Trophoblast cell (in vitro differentiated cells and primary cell): Measurements from ENCODE around the gene TEF. TPM values are rescaled to one million over a fixed set of nuclear protein-coding genes. Genes with fewer than 3 reads are reported as not detected.

ENCODE experiments used
- DNase-seq, 2 donors: peaks; one replicate each; pipeline ENCODE4 v3.0.0-alpha.2; 2016
- H2AFZ ChIP-seq: 2 replicates; pipeline ENCODE4 v1.6.1; 2013; ENCODE audit warnings: low read length, moderate library complexity, mild to moderate bottlenecking; ENCODE audit not compliant: insufficient read depth, poor library complexity
- H2AK5ac ChIP-seq: 2 replicates; pipeline ENCODE4 v1.6.1; 2013; ENCODE audit warnings: mild to moderate bottlenecking, low read length
- H2BK120ac ChIP-seq: 2 replicates; pipeline ENCODE4 v1.6.1; 2013; ENCODE audit warnings: low read length, mild to moderate bottlenecking, moderate library complexity; ENCODE audit not compliant: insufficient read depth, poor library complexity
- H2BK12ac ChIP-seq: 2 replicates; pipeline ENCODE4 v1.6.1; 2013; ENCODE audit warnings: mild to moderate bottlenecking, low read length, moderate library complexity
- H2BK5ac ChIP-seq: 2 replicates; pipeline ENCODE4 v1.6.1; 2013; ENCODE audit warnings: low read length, low read depth, moderate library complexity, mild to moderate bottlenecking; ENCODE audit not compliant: poor library complexity
- H3K14ac ChIP-seq: 2 replicates; pipeline ENCODE4 v1.6.1; 2013; ENCODE audit warnings: mild to moderate bottlenecking, low read length
- H3K18ac ChIP-seq: 2 replicates; pipeline ENCODE4 v1.6.1; 2013; ENCODE audit warnings: mild to moderate bottlenecking, low read length
- H3K23ac ChIP-seq: 2 replicates; pipeline ENCODE4 v1.6.1; 2013; ENCODE audit warnings: low read length
- H3K27ac ChIP-seq: 2 replicates; pipeline ENCODE4 v1.5.1; 2013; ENCODE audit warnings: low read depth, mild to moderate bottlenecking, inconsistent platforms, low read length, moderate library complexity
- H3K27me3 ChIP-seq: 2 replicates; pipeline ENCODE4 v1.6.1; 2013; ENCODE audit warnings: inconsistent platforms, mild to moderate bottlenecking, low read length, moderate library complexity; ENCODE audit not compliant: insufficient read depth
- H3K36me3 ChIP-seq, 2 experiments: 1 replicate in 1 of 2; 2 replicates in 1 of 2; pipeline ENCODE4 v1.6.1; 2013; ENCODE audit warnings: low read length in 2 of 2, mild to moderate bottlenecking in 2 of 2, moderate library complexity in 1 of 2; ENCODE audit not compliant: insufficient read depth in 2 of 2, control insufficient read depth in 1 of 2
- H3K4ac ChIP-seq: 2 replicates; pipeline ENCODE4 v1.6.1; 2013; ENCODE audit warnings: low read depth, mild to moderate bottlenecking, low read length, moderate library complexity
- H3K4me1 ChIP-seq, 2 experiments: 1 replicate in 1 of 2; 2 replicates in 1 of 2; pipeline ENCODE4 v1.6.1; 2013; ENCODE audit warnings: low read length in 2 of 2, mild to moderate bottlenecking in 2 of 2, moderate library complexity in 1 of 2; ENCODE audit not compliant: insufficient read depth in 2 of 2, control insufficient read depth in 1 of 2
- H3K4me2 ChIP-seq: 2 replicates; pipeline ENCODE4 v1.6.1; 2013; ENCODE audit warnings: inconsistent platforms, mild to moderate bottlenecking, low read length, moderate library complexity
- H3K4me3 ChIP-seq: 2 replicates; pipeline ENCODE4 v1.5.1; 2013; ENCODE audit warnings: mild to moderate bottlenecking, low read depth, low read length, inconsistent platforms
- H3K79me1 ChIP-seq: one replicate; pipeline ENCODE4 v1.6.1; 2013; ENCODE audit warnings: low read length
- H3K79me2 ChIP-seq: 2 replicates; pipeline ENCODE4 v1.6.1; 2013; ENCODE audit warnings: low read length, mild to moderate bottlenecking; ENCODE audit not compliant: control insufficient read depth, insufficient read depth, poor library complexity
- H3K9ac ChIP-seq: 2 replicates; pipeline ENCODE4 v1.6.1; 2013; ENCODE audit warnings: mild to moderate bottlenecking, low read length
- H3K9me3 ChIP-seq: 2 replicates; pipeline ENCODE4 v1.6.1; 2013; ENCODE audit warnings: low read depth, mild to moderate bottlenecking, control low read depth, inconsistent platforms, low read length; ENCODE audit not compliant: insufficient read depth
- H4K12ac ChIP-seq: 2 replicates; pipeline ENCODE4 v1.6.1; 2013; ENCODE audit warnings: low read depth, mild to moderate bottlenecking, low read length, moderate library complexity
- H4K8ac ChIP-seq: 2 replicates; pipeline ENCODE4 v1.6.1; 2013; ENCODE audit warnings: low read depth, mild to moderate bottlenecking, low read length, moderate library complexity
- H4K91ac ChIP-seq: one replicate; pipeline ENCODE4 v1.6.1; 2013; ENCODE audit warnings: low read depth, mild to moderate bottlenecking, low read length, moderate library complexity
- WGBS: extraction: QIAGEN DNeasy Blood & Tissue Kit; methylation state at CpG from one replicate; pipeline ENCODE4 v1.1.7; 2013; ENCODE audit warnings: missing lambda C conversion rate; ENCODE audit not compliant: insufficient read length, insufficient coverage; ENCODE audit errors: extremely low coverage; 5-methylcytosine and 5-hydroxymethylcytosine counted together
- polyA plus RNA-seq: library from polyadenylated mRNA; stranded (reverse); fragments of 200-250 nt; gene quantifications from 2 replicates; pipeline ENCODE4 v1.2.3, GENCODE V29; 2013

TEF gene
- 4.0 and 4.4 TPM in 2 replicates for polyA plus RNA-seq

DNA sequence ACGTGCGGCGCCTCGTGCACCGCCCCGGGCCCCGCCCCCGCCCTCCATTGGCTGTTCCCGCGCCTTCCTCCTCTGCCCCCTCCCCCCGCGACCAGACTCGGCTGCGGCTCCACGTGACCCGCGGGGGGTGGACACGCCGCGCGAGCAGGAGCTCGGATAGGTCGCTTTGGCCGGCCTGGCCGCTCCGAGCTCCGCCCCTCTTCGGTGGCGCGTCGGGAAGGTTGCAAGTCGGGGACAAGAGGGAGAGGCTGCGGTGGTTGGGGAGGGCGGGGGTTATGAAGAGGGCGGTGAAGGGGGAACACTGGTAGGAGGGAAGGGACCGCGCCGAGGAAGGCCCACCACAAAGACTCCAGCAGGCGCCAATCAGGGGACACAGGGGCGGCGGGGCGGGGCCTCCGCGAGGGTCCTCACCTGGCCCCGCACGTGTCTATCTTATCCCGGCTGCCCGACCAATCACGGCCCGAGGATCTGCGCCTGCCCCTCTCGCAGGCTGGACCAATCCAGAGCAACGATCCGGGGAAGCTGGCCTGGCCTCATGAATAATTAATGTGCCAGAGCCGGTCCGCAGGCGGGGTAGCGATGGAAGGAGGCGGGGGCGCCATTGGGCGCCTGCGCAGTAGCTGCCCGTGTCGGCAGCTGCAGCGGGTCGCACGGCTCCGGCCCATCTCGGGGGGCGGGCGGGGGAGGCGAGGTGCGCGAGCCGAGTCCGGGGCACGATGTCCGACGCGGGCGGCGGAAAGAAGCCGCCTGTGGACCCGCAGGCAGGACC, at the start of gene TEF:
Gene TEF, plus strand, starts transcription at position 614 of the 769 bp plus-strand sequence. Its CDS starts 103 bp downstream, at position 717.
- Histone ChIP-seq H3K4me2 (peak within 1 kb of the TSS; percentile 88), H3K14ac (peak within 1 kb of the TSS; percentile 94), H3K4me3 (peak within 1 kb of the TSS; percentile 75), H3K4ac (peak within 1 kb of the TSS; percentile 82), H2BK5ac (peak within 1 kb of the TSS; percentile 86), H3K4me1 (peaks cover 8 to 14% of the 10 kb centered on the region in 2 experiments), H3K79me1 (peaks cover 9% of the 10 kb centered on the region), H3K27me3 (no peaks in the 10 kb centered on the region), H3K36me3 (no peaks in the 10 kb centered on the region), H4K12ac (peak within 1 kb of the TSS; percentile 81), H2BK12ac (peak within 1 kb of the TSS; percentile 42), H2BK120ac (peak within 1 kb of the TSS; percentile 88), H2AK5ac (no peak within 1 kb of the TSS), H3K23ac (no peak within 1 kb of the TSS), H3K27ac (peak within 1 kb of the TSS; percentile 62), H3K9ac (no peak within 1 kb of the TSS), H3K18ac (peak within 1 kb of the TSS; percentile 83), H4K91ac (peak within 1 kb of the TSS; percentile 92), H4K8ac (peak within 1 kb of the TSS; percentile 92), H2AFZ (peak within 1 kb of the TSS; percentile 96), H3K79me2 (peaks cover 2% of the 10 kb centered on the region), H3K9me3 (no peaks in the 10 kb centered on the region)
- no CpG with 5 or more reads among the region's 84 CpGs for WGBS
- DNase-seq, result peak; percentile 98

DNA sequence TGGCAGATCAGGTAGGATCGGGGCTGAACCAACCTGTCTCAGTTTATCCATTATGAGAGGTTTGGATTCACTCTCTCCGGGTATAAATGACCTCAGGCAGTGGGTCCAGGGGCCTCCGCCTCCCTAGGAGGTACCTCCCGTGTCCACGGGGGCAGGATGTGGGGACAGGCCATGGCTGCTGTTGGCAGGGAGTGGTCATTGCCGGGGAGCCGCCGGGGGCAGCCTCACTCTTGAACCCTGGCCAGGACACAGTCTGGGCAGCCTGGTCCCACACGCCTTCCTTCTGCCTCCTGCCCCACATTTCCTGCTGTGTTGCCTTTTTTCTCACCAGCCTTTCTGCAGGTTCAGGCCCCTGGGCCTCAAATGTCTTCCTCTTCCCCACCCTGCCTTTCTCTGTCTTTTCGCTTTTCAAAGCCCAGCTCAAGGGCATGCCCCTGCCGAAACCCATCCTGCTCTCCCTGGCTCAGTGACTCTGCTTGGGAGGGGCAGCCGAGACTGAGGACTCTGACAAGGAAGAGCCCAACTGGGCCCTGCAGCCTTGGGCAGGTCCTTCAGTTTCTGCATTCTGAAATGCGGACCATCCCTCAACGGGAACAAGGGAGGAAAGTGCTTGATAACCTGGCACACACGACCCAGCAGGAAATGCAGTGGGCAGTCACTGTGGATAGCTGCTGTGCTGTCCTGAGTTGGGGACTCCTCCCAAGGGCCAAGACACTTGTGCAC, 49.4 kb upstream of the TEF start:
- Histone ChIP-seq H3K18ac (peak overlapping the region; percentile 11), H2BK5ac (no peak overlapping the region), H4K91ac (no peak overlapping the region), H2BK12ac (no peak overlapping the region), H4K12ac (no peak overlapping the region), H3K79me2 (no peaks in the 10 kb centered on the region), H3K4me2 (no peak overlapping the region), H2AFZ (no peak overlapping the region), H3K27me3 (no peaks in the 10 kb centered on the region), H3K27ac (no peak overlapping the region), H3K4me3 (no peak overlapping the region), H3K9ac (no peak overlapping the region), H3K4ac (no peak overlapping the region), H3K36me3 (peaks cover 59% of the 10 kb centered on the region in 2 experiments), H3K4me1 (peaks cover 0 to 3% of the 10 kb centered on the region in 2 experiments), H3K14ac (peak overlapping the region; percentile 1), H4K8ac (no peak overlapping the region), H2BK120ac (no peak overlapping the region), H3K9me3 (no peaks in the 10 kb centered on the region), H3K23ac (no peak overlapping the region), H3K79me1 (no peaks in the 10 kb centered on the region), H2AK5ac (no peak overlapping the region)
- WGBS, result no CpG with 5 or more reads among the region's 15 CpGs
- DNase-seq, result no peak

DNA sequence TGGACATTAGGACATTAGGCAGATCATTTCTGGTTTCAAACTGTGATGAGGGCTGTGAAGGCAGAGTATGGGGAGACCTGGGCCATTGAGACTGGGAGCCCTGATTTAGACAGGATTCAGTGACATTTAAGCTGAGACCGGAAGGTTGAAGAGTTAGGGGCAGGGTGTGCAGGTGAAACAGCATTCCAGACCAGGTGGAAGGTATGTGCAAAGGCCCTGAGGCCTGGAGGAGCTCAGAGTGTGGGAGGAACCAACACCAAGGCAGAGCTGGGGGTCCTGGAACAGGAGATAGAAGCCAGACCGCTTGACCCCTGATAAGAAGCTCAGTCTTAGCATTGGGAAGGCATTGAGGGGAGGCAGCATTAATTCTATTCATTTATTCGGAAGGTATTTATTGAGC, 47.9 kb upstream of the TEF start:
- Histone ChIP-seq H3K9me3 (no peaks in the 10 kb centered on the region), H3K4me2 (no peak overlapping the region), H3K4ac (no peak overlapping the region), H2AFZ (no peak overlapping the region), H3K18ac (no peak overlapping the region), H4K8ac (no peak overlapping the region), H3K79me1 (no peaks in the 10 kb centered on the region), H2BK120ac (no peak overlapping the region), H3K23ac (no peak overlapping the region), H3K79me2 (no peaks in the 10 kb centered on the region), H2AK5ac (no peak overlapping the region), H3K4me3 (no peak overlapping the region), H3K9ac (no peak overlapping the region), H3K14ac (no peak overlapping the region), H4K12ac (no peak overlapping the region), H3K36me3 (peaks cover 53% of the 10 kb centered on the region in 2 experiments), H2BK5ac (no peak overlapping the region), H3K27ac (no peak overlapping the region), H2BK12ac (no peak overlapping the region), H3K27me3 (no peaks in the 10 kb centered on the region), H3K4me1 (peaks cover 0 to 3% of the 10 kb centered on the region in 2 experiments), H4K91ac (no peak overlapping the region)
- no CpG with 5 or more reads among the region's 3 CpGs for WGBS
- peak; percentile 38 to 70 for DNase-seq

DNA sequence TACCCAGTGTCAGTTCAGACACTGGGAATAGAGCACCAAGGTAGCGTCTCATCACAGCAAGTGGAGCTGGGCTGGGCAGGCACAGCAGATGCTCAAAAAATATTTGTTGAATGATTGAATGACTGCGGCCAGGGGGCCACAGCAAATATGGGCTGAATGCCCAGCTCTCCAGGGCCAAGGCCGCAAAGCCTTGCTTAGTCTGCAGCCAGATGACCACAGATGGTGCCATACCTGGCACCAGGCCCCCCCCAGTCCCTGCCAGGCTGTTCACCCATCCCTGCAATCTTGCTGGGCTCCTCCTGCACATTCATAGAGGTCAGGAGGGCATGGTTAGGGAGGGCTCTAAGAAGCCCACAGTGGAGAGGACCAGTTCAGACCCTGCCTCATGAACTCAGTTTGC, 47.5 kb upstream of the TEF start:
- no peak overlapping the region for H4K12ac ChIP-seq
- H3K4me2 ChIP-seq, result no peak overlapping the region
- H3K14ac ChIP-seq, result no peak overlapping the region
- no peak overlapping the region for H3K9ac ChIP-seq
- no peak overlapping the region for H3K23ac ChIP-seq
- no peak overlapping the region for H2AK5ac ChIP-seq
- H3K27me3 ChIP-seq, result no peaks in the 10 kb centered on the region
- H3K4ac ChIP-seq, result no peak overlapping the region
- no peaks in the 10 kb centered on the region for H3K9me3 ChIP-seq
- H3K4me1 ChIP-seq, result peaks cover 0 to 3% of the 10 kb centered on the region in 2 experiments
- no peak overlapping the region for H4K91ac ChIP-seq
- no peak for DNase-seq
- no peak overlapping the region for H3K18ac ChIP-seq
- no peak overlapping the region for H4K8ac ChIP-seq
- no peaks in the 10 kb centered on the region for H3K79me2 ChIP-seq
- WGBS, result no CpG with 5 or more reads among the region's 3 CpGs
- H3K36me3 ChIP-seq, result peaks cover 57% of the 10 kb centered on the region in 2 experiments
- no peak overlapping the region for H2AFZ ChIP-seq
- H3K79me1 ChIP-seq, result no peaks in the 10 kb centered on the region
- H2BK12ac ChIP-seq, result no peak overlapping the region
- H2BK5ac ChIP-seq, result no peak overlapping the region
- H2BK120ac ChIP-seq, result no peak overlapping the region
- H3K27ac ChIP-seq, result no peak overlapping the region
- H3K4me3 ChIP-seq, result no peak overlapping the region
